ENCODE measurements around the gene CRYAB. TPM values are rescaled to one million over a fixed set of nuclear protein-coding genes. Genes with fewer than 3 reads are reported as not detected.

The CRYAB gene
- total RNA-seq, 1 experiment from 2014 or later = not detected

DNA sequence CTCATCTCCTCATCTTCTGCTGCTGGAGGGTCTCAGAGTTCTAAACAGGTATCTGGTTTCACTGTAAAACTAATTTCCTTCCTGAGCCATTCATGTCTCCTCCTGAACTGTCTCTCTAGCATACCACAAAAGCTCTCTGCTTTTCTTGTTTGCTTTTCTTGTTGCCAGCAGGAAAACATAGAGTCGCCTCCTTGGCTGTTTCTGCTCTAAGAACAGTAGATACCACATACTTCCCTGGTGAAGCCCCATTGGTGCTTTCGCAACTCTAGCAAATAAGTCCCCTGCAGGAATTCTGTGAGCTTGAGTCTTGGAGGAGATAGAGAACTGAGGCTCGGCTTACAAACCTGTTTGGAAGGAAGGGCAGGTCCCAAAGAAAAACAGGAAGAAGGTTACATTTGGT lies 32.6 kb upstream of the CRYAB start:
- no peaks in the 10 kb centered on the region for H3K79me2 ChIP-seq (ENCODE audit: low read length)
- no peak overlapping the region for H3K4me3 ChIP-seq (ENCODE audit: low read length)
- H3K36me3 ChIP-seq (ENCODE audit: low read depth, low read length) = no peaks in the 10 kb centered on the region
- intact Hi-C loops (cut with micrococcal nuclease) = no loop called here
- H3K4me1 ChIP-seq (ENCODE audit: insufficient read depth, low read length) = peaks cover 14% of the 10 kb centered on the region
- peak; percentile 37 for DNase-seq
- no TSS peak for BruUV-seq (replicated peaks)
- no peak overlapping the region for H3K4me2 ChIP-seq (ENCODE audit: low read length)
- peak overlapping the region; percentile 23 for H3K27ac ChIP-seq (ENCODE audit: low read length)
- H4K20me1 ChIP-seq (ENCODE audit: low read length) = no peaks in the 10 kb centered on the region
- H3K27me3 ChIP-seq (ENCODE audit: low read length) = no peaks in the 10 kb centered on the region
- no peaks in the 10 kb centered on the region for H3K9me3 ChIP-seq (ENCODE audit: low read length)
- no peaks in the 10 kb centered on the region for H3F3A ChIP-seq (ENCODE audit: low read length, unreplicated experiment)
- ChIA-PET CTCF (interaction anchor here (0.6 to 1.0 kb wide), 2 partner anchors 11 to 277 kb away, joined by 3 to 5 read pairs; no protein-coding TSS in a partner anchor), POLR2A (ENCODE audit: unreplicated experiment) (interaction anchor here (0.6 kb wide), 1 partner anchor 13 kb away, joined by 3 read pairs; no protein-coding TSS in a partner anchor)
- no peak overlapping the region for H3K9ac ChIP-seq (ENCODE audit: low read length)
- no peak overlapping the region for H2AFZ ChIP-seq (ENCODE audit: low read length)
- no peak for TF ChIP-seq EZH2 (IDR thresholded peaks at IDR 0.05; ENCODE audit: low read length, unreplicated experiment)
- no peak for TF ChIP-seq EZH2phosphoT487 (IDR thresholded peaks at IDR 0.05; ENCODE audit: borderline replicate concordance, low read length)
- TF ChIP-seq CTCF (conservative IDR thresholded peaks at IDR 0.05; ENCODE audit: low read depth, low read length) = no peak
- H3K9me2 ChIP-seq (replicated peaks; ENCODE audit: low read length) = no peaks in the 10 kb centered on the region
- peak; percentile 19 for ATAC-seq

- ChIA-PET CTCF (no interaction called here), POLR2A (ENCODE audit: unreplicated experiment) (interaction anchor here (0.6 kb wide), 1 partner anchor 106 kb away, joined by 3 read pairs; no protein-coding TSS in a partner anchor)
- H3K79me2 ChIP-seq (ENCODE audit: low read length) = no peaks in the 10 kb centered on the region
- TF ChIP-seq CTCF (conservative IDR thresholded peaks at IDR 0.05; ENCODE audit: low read depth, low read length) = no peak
- no peak for TF ChIP-seq EZH2phosphoT487 (IDR thresholded peaks at IDR 0.05; ENCODE audit: borderline replicate concordance, low read length)
- TF ChIP-seq EZH2 (IDR thresholded peaks at IDR 0.05; ENCODE audit: low read length, unreplicated experiment) = no peak
- no peaks in the 10 kb centered on the region for H4K20me1 ChIP-seq (ENCODE audit: low read length)
- no peak overlapping the region for H3K27ac ChIP-seq (ENCODE audit: low read length)
- no peak overlapping the region for H3K4me3 ChIP-seq (ENCODE audit: low read length)
- no peaks in the 10 kb centered on the region for H3K27me3 ChIP-seq (ENCODE audit: low read length)
- no peak overlapping the region for H2AFZ ChIP-seq (ENCODE audit: low read length)
- no TSS peak for BruUV-seq (replicated peaks)
- H3K9me2 ChIP-seq (replicated peaks; ENCODE audit: low read length) = no peaks in the 10 kb centered on the region
- intact Hi-C loops (cut with micrococcal nuclease) = no loop called here
- H3K4me2 ChIP-seq (ENCODE audit: low read length) = no peak overlapping the region
- no peak for ATAC-seq
- H3K36me3 ChIP-seq (ENCODE audit: low read depth, low read length) = no peaks in the 10 kb centered on the region
- H3K4me1 ChIP-seq (ENCODE audit: insufficient read depth, low read length) = peaks cover 27% of the 10 kb centered on the region
- no peak for DNase-seq
- no peaks in the 10 kb centered on the region for H3K9me3 ChIP-seq (ENCODE audit: low read length)
- H3K9ac ChIP-seq (ENCODE audit: low read length) = no peak overlapping the region
- no peaks in the 10 kb centered on the region for H3F3A ChIP-seq (ENCODE audit: low read length, unreplicated experiment)
These were observed 31.3 kb upstream of the CRYAB start for GRCh38 chr11:111942829-111943228.

GRCh38 chr11:111941963-111942362 lies 30.4 kb upstream of the CRYAB start:
- Histone ChIP-seq H3K9me3 (ENCODE audit: low read length) (no peaks in the 10 kb centered on the region), H3K4me1 (ENCODE audit: insufficient read depth, low read length) (peaks cover 31% of the 10 kb centered on the region), H3K4me3 (ENCODE audit: low read length) (no peak overlapping the region), H4K20me1 (ENCODE audit: low read length) (no peaks in the 10 kb centered on the region), H3K36me3 (ENCODE audit: low read depth, low read length) (no peaks in the 10 kb centered on the region), H3K79me2 (ENCODE audit: low read length) (0 out of 2 replicates have a peak, but pooled peaks cover 4% of the 10 kb centered on the region), H2AFZ (ENCODE audit: low read length) (no peak overlapping the region), H3K27ac (ENCODE audit: low read length) (no peak overlapping the region), H3K27me3 (ENCODE audit: low read length) (no peaks in the 10 kb centered on the region), H3F3A (ENCODE audit: low read length, unreplicated experiment) (no peaks in the 10 kb centered on the region), H3K9me2 (replicated peaks; ENCODE audit: low read length) (no peaks in the 10 kb centered on the region), H3K4me2 (ENCODE audit: low read length) (no peak overlapping the region), H3K9ac (ENCODE audit: low read length) (no peak overlapping the region)
- DNase-seq (peak; percentile 35), ATAC-seq (no peak)
- ChIA-PET CTCF (interaction anchor here (0.6 kb wide), 1 partner anchor 78 kb away, joined by 3 read pairs; no protein-coding TSS in a partner anchor), POLR2A (ENCODE audit: unreplicated experiment) (interaction anchor here (0.6 kb wide), 1 partner anchor 106 kb away, joined by 3 read pairs; no protein-coding TSS in a partner anchor)
- no TSS peak for BruUV-seq (replicated peaks)
- TF ChIP-seq EZH2 (IDR thresholded peaks at IDR 0.05; ENCODE audit: low read length, unreplicated experiment) (no peak), CTCF (conservative IDR thresholded peaks at IDR 0.05; ENCODE audit: low read depth, low read length) (no peak)
- intact Hi-C loops (cut with micrococcal nuclease) = no loop called here

All from PC-3 (cell line).